GM06990 (cell line): Measurements from ENCODE around the gene PTPRD.

Experiments
- DNase-seq: peaks from one replicate; pipeline ENCODE4 v3.0.0-alpha.2; 2011; ENCODE audit not compliant: insufficient read length; ENCODE audit errors: extremely low read depth
- H3K27me3 ChIP-seq: replicated peaks from 2 replicates; pipeline ENCODE4 v1.6.0; 2011; ENCODE audit warnings: low read length; ENCODE audit not compliant: control insufficient read depth, insufficient read depth
- H3K36me3 ChIP-seq: 2 replicates; pipeline ENCODE4 v1.5.1; 2011; ENCODE audit warnings: low read length; ENCODE audit not compliant: control insufficient read depth, insufficient read depth
- H3K4me3 ChIP-seq: replicated peaks from 2 replicates; pipeline ENCODE4 v1.5.1; 2011; ENCODE audit warnings: low read depth, mild to moderate bottlenecking, control low read depth, low read length
- TF ChIP-seq, protein P1 (sequence below): IDR thresholded peaks from 2 replicates; pipeline ENCODE4 v1.5.1; 2011; ENCODE audit warnings: low read length, control low read depth, mild to moderate bottlenecking, inconsistent platforms; ENCODE audit not compliant: insufficient read depth, poor library complexity, severe bottlenecking

Gene PTPRD

GRCh38 chr9:8718121-8718725 lies 1894.6 kb downstream of the PTPRD start:
- DNase-seq = no peak
- H3K4me3 ChIP-seq = no peak overlapping the region
- TF ChIP-seq, protein P1, sequence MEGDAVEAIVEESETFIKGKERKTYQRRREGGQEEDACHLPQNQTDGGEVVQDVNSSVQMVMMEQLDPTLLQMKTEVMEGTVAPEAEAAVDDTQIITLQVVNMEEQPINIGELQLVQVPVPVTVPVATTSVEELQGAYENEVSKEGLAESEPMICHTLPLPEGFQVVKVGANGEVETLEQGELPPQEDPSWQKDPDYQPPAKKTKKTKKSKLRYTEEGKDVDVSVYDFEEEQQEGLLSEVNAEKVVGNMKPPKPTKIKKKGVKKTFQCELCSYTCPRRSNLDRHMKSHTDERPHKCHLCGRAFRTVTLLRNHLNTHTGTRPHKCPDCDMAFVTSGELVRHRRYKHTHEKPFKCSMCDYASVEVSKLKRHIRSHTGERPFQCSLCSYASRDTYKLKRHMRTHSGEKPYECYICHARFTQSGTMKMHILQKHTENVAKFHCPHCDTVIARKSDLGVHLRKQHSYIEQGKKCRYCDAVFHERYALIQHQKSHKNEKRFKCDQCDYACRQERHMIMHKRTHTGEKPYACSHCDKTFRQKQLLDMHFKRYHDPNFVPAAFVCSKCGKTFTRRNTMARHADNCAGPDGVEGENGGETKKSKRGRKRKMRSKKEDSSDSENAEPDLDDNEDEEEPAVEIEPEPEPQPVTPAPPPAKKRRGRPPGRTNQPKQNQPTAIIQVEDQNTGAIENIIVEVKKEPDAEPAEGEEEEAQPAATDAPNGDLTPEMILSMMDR = no peak
- no peaks in the 10 kb centered on the region for H3K27me3 ChIP-seq
- no peaks in the 10 kb centered on the region for H3K36me3 ChIP-seq

- Histone ChIP-seq H3K4me3 (no peak overlapping the region), H3K36me3 (no peaks in the 10 kb centered on the region), H3K27me3 (no peaks in the 10 kb centered on the region)
- TF ChIP-seq, protein P1 = no peak
- DNase-seq = no peak
These were observed 1895.7 kb downstream of the PTPRD start for GRCh38 chr9:8717146-8717545.

- no peak for DNase-seq
- TF ChIP-seq, protein P1 = no peak
- Histone ChIP-seq H3K36me3 (no peaks in the 10 kb centered on the region), H3K27me3 (no peaks in the 10 kb centered on the region), H3K4me3 (no peak overlapping the region)
These were observed 1897.0 kb downstream of the PTPRD start for GRCh38 chr9:8715788-8716187.

- DNase-seq = no peak
- Histone ChIP-seq H3K27me3 (no peaks in the 10 kb centered on the region), H3K36me3 (no peaks in the 10 kb centered on the region), H3K4me3 (no peak overlapping the region)
- TF ChIP-seq, protein P1 = no peak
These were observed 1899.0 kb downstream of the PTPRD start for GRCh38 chr9:8713811-8714165.

GRCh38 chr9:8713149-8713810 lies 1899.5 kb downstream of the PTPRD start:
- Histone ChIP-seq H3K27me3 (no peaks in the 10 kb centered on the region), H3K4me3 (no peak overlapping the region), H3K36me3 (no peaks in the 10 kb centered on the region)
- TF ChIP-seq, protein P1 = no peak
- no peak for DNase-seq
